HepG2 (cell line): ENCODE measurements around the gene PSMC2. TPM values are rescaled to one million over a fixed set of nuclear protein-coding genes. Genes with fewer than 3 reads are reported as not detected.

Source experiments
- ATAC-seq: fragments of 200-7000 bp; cut with Tn5 transposase; 3 replicates; pipeline ENCODE4 v1.9.1; 2020; ENCODE audit warnings: mild to moderate bottlenecking, moderate library complexity
- BruUV-seq: library from RNA; stranded (reverse); fragments of 400-500 nt; replicated peaks from 2 replicates; lab custom pipeline; 2021; lab: Mats Ljungman, UMichigan
- CTCF ChIA-PET: fragments of 300-600 bp; formaldehyde crosslinking; extraction: SDS; loops from one replicate; lab custom pipeline; 2021; ENCODE audit warnings: low total read pairs, inconsistent platforms, low intra/inter-chr PET ratio; lab: Yijun Ruan, JAX
- POLR2A ChIA-PET: fragments of 350-600 bp; sonication (Branson Sonifier 250); formaldehyde crosslinking; loops from one replicate; lab custom pipeline; 2020; ENCODE audit warnings: antibody characterized with exemption, inconsistent platforms; lab: Yijun Ruan, JAX
- DNase-seq: peaks from one replicate; pipeline ENCODE4 v3.0.0-alpha.2; 2015; ENCODE audit warnings: low spot score
- FAIRE-seq: peaks from 3 replicates; lab custom pipeline; 2011; peaks lifted over from hg19 to GRCh38; lab: Jason Lieb, UNC
- H2AFZ ChIP-seq: one replicate; pipeline ENCODE4 v1.6.1; 2011; ENCODE audit warnings: low read length, inconsistent platforms
- H3K27ac ChIP-seq: fragments of 300-600 bp; 3 replicates; pipeline ENCODE4 v1.8.0; 2011; ENCODE audit warnings: mixed run types, mild to moderate bottlenecking, mixed read lengths, low read length, inconsistent platforms; ENCODE audit not compliant: insufficient read depth; ENCODE audit errors: extremely low read length
- H3K27me3 ChIP-seq, 2 experiments: fragments of 200-600 bp in 1 of 2; 2 replicates in 1 of 2; 3 replicates in 1 of 2; pipeline versions ENCODE4 v1.6.0 to v1.8.0; 2011; ENCODE audit warnings: low read length in 2 of 2, mild to moderate bottlenecking in 2 of 2, moderate library complexity in 2 of 2, inconsistent platforms in 1 of 2; ENCODE audit not compliant: insufficient read depth in 2 of 2, control insufficient read depth in 1 of 2
- H3K36me3 ChIP-seq, 2 experiments: fragments of 200-600 bp in 1 of 2; replicated peaks in 1 of 2; 2 replicates in 1 of 2; 3 replicates in 1 of 2; pipeline versions ENCODE4 v1.5.1 to v1.8.0; 2011; ENCODE audit warnings: low read length in 2 of 2, inconsistent platforms in 1 of 2; ENCODE audit not compliant: insufficient read depth in 2 of 2, control insufficient read depth in 1 of 2
- H3K4me1 ChIP-seq: 2 replicates; pipeline ENCODE4 v1.5.1; 2012; ENCODE audit warnings: low read length, inconsistent platforms; ENCODE audit not compliant: insufficient read depth
- H3K4me2 ChIP-seq: 2 replicates; pipeline ENCODE4 v1.6.0; 2011; ENCODE audit warnings: low read depth, low read length, inconsistent platforms
- H3K4me3 ChIP-seq, 3 experiments: fragments of 200-600 bp in 1 of 3; sonication (generic), shearing (Covaris generic) in 1 of 3; replicated peaks in 1 of 3; 2 replicates each; pipeline ENCODE4 v1.5.1; 2011 to 2016; ENCODE audit warnings: low read length in 3 of 3, inconsistent platforms in 2 of 3, low read depth in 2 of 3, mild to moderate bottlenecking in 2 of 3, control low read depth in 1 of 3, mixed read lengths in 1 of 3; ENCODE audit not compliant: insufficient read depth in 1 of 3
- H3K79me2 ChIP-seq: one replicate; pipeline ENCODE4 v1.6.1; 2011; ENCODE audit warnings: low read length, inconsistent platforms; ENCODE audit not compliant: insufficient read depth
- H3K9ac ChIP-seq: 2 replicates; pipeline ENCODE4 v1.6.0; 2011; ENCODE audit warnings: mild to moderate bottlenecking, low read depth, low read length, inconsistent platforms; ENCODE audit not compliant: insufficient read depth
- H3K9me3 ChIP-seq: 2 replicates; pipeline ENCODE4 v1.5.1; 2012; ENCODE audit warnings: mild to moderate bottlenecking, low read length
- H4K20me1 ChIP-seq: 2 replicates; pipeline ENCODE4 v1.6.0; 2011; ENCODE audit warnings: inconsistent platforms, mild to moderate bottlenecking, low read length, moderate library complexity; ENCODE audit not compliant: insufficient read depth
- ARID5B ChIP-seq: IDR thresholded peaks from 2 replicates; pipeline ENCODE4 v1.4.0; 2020; ENCODE audit warnings: mild to moderate bottlenecking, missing genetic modification reagents
- LCORL ChIP-seq, 2 experiments: fragments of 450-650 bp in 1 of 2; sonication (generic) in 1 of 2; formaldehyde crosslinking in 1 of 2; IDR thresholded peaks; 2 replicates each; pipeline versions ENCODE4 v1.5.0 to v1.6.1; 2017 to 2020; ENCODE audit warnings: antibody characterized with exemption in 1 of 2, missing genetic modification reagents in 1 of 2
- MNT ChIP-seq: fragments of 450-650 bp; IDR thresholded peaks from 2 replicates; pipeline ENCODE4 v1.6.1; 2016
- MYC ChIP-seq: sonication (generic); formaldehyde crosslinking; IDR thresholded peaks from 2 replicates; pipeline ENCODE4 v1.9.0; 2021; ENCODE audit warnings: missing genetic modification reagents, borderline replicate concordance
- SOX13 ChIP-seq, 3 experiments: fragments of 450-650 bp in 1 of 3; sonication (generic) in 1 of 3; formaldehyde crosslinking in 1 of 3; IDR thresholded peaks in 2 of 3; conservative IDR thresholded peaks in 1 of 3; 2 replicates each; pipeline versions ENCODE4 v1.5.0 to v1.6.1; 2016 to 2020; ENCODE audit warnings: antibody characterized with exemption in 1 of 3, mild to moderate bottlenecking in 1 of 3, missing compliant biosample characterization in 1 of 3, missing genetic modification reagents in 1 of 3, moderate library complexity in 1 of 3
- SOX5 ChIP-seq: IDR thresholded peaks from 2 replicates; pipeline ENCODE4 v1.6.1; 2016; ENCODE audit warnings: borderline replicate concordance
- TEAD3 ChIP-seq: optimal IDR thresholded peaks from 2 replicates; pipeline ENCODE3; 2016; ENCODE audit warnings: borderline replicate concordance
- ZEB1 ChIP-seq: IDR thresholded peaks from 2 replicates; pipeline ENCODE4 v1.6.1; 2012; ENCODE audit warnings: mild to moderate bottlenecking, low read depth, inconsistent platforms; ENCODE audit not compliant: insufficient replicate concordance
- ZNF468 ChIP-seq: sonication (generic); formaldehyde crosslinking; IDR thresholded peaks from 2 replicates; pipeline ENCODE4 v1.8.0; 2022; ENCODE audit warnings: mild to moderate bottlenecking, moderate library complexity, missing genetic modification reagents
- ZNF646 ChIP-seq: sonication (generic); formaldehyde crosslinking; IDR thresholded peaks from 2 replicates; pipeline ENCODE4 v1.9.0; 2021; ENCODE audit warnings: mild to moderate bottlenecking, missing genetic modification reagents
- WGBS: methylation state at CpG from one replicate; pipeline ENCODE4 v1.1.6; 2017; ENCODE audit warnings: low lambda C conversion rate; 5-methylcytosine and 5-hydroxymethylcytosine counted together
- in situ Hi-C: cut with HindIII; loops from 2 replicates; pipeline ENCODE4 v1.10.0; 2017; ENCODE audit warnings: low pct_unique_long_range_greater_than_20kb; ENCODE audit not compliant: extremely low pct_ligation_motif_present
- intact Hi-C: fragments of 100-400 bp; cut with micrococcal nuclease; formaldehyde crosslinking; loops from one replicate; pipeline ENCODE4 v1.10.0; 2022; ENCODE audit not compliant: unreplicated experiment
- polyA plus RNA-seq, 8 experiments: library from polyadenylated mRNA; depleted of rRNA in 3 of 8; stranded (reverse) in 7 of 8; unstranded in 1 of 8; fragments of >200 nt; fragmentation: Illumina TruSeq in 4 of 8; extraction: Trizol in 4 of 8; gene quantifications; 2 replicates each; pipeline versions ENCODE4 v1.2.1 to v1.2.3, GENCODE V29; 2011 to 2016; ENCODE audit warnings: low read depth in 4 of 8, missing spikeins in 1 of 8, mixed read lengths in 1 of 8; ENCODE audit not compliant: insufficient read depth in 1 of 8
- total RNA-seq, 5 experiments: library from RNA; depleted of rRNA; stranded (reverse); fragments of >200 nt; fragmentation: Illumina TruSeq; extraction: Trizol; gene quantifications; 2 replicates each; pipeline ENCODE4 v1.2.3, GENCODE V29; 2016; ENCODE audit warnings: low read depth in 1 of 5

PSMC2 gene
- total and polyA plus RNA-seq, 2 of the 13 experiments (the other 11 are each of a cell fraction or from before 2014, with no cell fraction given) = 89.9 to 181 TPM

GRCh38 chr7:103380395-103381191 is 33.1 kb downstream of the PSMC2 start:
- peak; percentile 64; the same call in 2 of the 3 replicates for ATAC-seq
- in situ Hi-C loops = no loop called here
- FAIRE-seq = no peak

More at GRCh38 chr7:103380395-103381191, 33.1 kb downstream of the PSMC2 start:
- DNase-seq = peak; percentile 38
- Histone ChIP-seq H3K9me3 (no peaks in the 10 kb centered on the region), H3K27me3 (no peaks in the 10 kb centered on the region), H3K36me3 (no peaks in the 10 kb centered on the region), H3K9ac (no peak overlapping the region), H2AFZ (no peak overlapping the region), H3K27ac (no peak overlapping the region), H4K20me1 (no peaks in the 10 kb centered on the region), H3K4me3 (no peak overlapping the region), H3K79me2 (no peaks in the 10 kb centered on the region)
- ChIA-PET POLR2A (no interaction called here), CTCF (no interaction called here)
- whole genome bisulfite sequencing = 47% methylated on average over 5 of the region's 5 CpGs
- BruUV-seq = no TSS peak
- intact Hi-C loops = no loop called here
- TF ChIP-seq ZEB1 = no peak
- TF ChIP-seq MNT = peak; percentile 77
- TF ChIP-seq SOX5 (CRISPR knock-in tag) = 0 out of 2 replicates have a peak, but pooled peaks have one; percentile 26
- no peak for TF ChIP-seq MYC (CRISPR knock-in tag)
- TF ChIP-seq TEAD3 (CRISPR knock-in tag) = peak; percentile 47
- no peak for TF ChIP-seq LCORL (IDR thresholded peaks at IDR 0.05)
- TF ChIP-seq LCORL (CRISPR knock-in tag; IDR thresholded peaks at IDR 0.05) = 0 out of 2 replicates have a peak, but pooled peaks have one; percentile 16
- TF ChIP-seq ZNF468 (CRISPR knock-in tag) = no peak
- TF ChIP-seq ZNF646 (CRISPR knock-in tag) = peak; percentile 70
- no peak for TF ChIP-seq SOX13 (IDR thresholded peaks at IDR 0.05)
- peak in 1 of 2 experiments; percentile 40; a peak in 1 of 4 replicates for TF ChIP-seq SOX13 (CRISPR knock-in tag; conservative IDR thresholded peaks at IDR 0.05 in 1 of 2, IDR thresholded peaks at IDR 0.05 in 1 of 2)
- 0 out of 2 replicates have a peak, but pooled peaks have one; percentile 22 for TF ChIP-seq ARID5B (CRISPR knock-in tag)
- TF ChIP-seq, all 625 proteins: peak for 7
- peaks cover 11% of the 10 kb centered on the region for H3K4me1 ChIP-seq
- H3K4me2 ChIP-seq = no peak overlapping the region
